ENCODE data around the gene KRTAP19-2.

DNA sequence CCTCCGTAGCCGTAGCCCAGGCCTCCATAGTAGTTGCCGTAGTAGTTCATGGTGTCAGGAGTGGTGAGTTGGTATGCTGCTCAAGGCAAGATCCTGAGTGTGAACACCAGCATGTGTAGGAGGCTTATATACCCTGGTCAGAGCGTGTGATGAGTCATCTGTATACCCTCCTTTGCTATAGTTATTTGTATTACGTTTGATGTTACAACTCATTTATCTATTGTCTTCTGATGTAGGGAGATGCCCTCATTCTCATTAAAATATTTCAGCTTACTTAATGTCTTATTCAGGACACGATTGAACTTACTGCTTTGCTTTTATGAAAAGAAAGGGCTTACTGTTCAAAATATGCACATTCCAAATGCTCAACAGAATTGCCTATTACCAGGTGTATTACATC is 14.8 kb upstream of the KRTAP19-2 start, which contains the start of gene KRTAP19-5:
- TF ChIP-seq CTCF (IDR thresholded peaks at IDR 0.05; ENCODE audit: poor library complexity) (no peak), EZH2 (IDR thresholded peaks at IDR 0.05; ENCODE audit: borderline replicate concordance) (no peak), EZH2phosphoT487 (IDR thresholded peaks at IDR 0.05; ENCODE audit: low read depth, severe bottlenecking, unreplicated experiment) (no peak)

Measured in hepatocyte (in vitro differentiated cells).